Fibroblast of villous mesenchyme (primary cell): ENCODE results near the gene ATP2A2. TPM values are rescaled to one million over a fixed set of nuclear protein-coding genes. Genes with fewer than 3 reads are reported as not detected.

Experiments used
- DNase-seq: peaks from one replicate; pipeline ENCODE4 v3.0.0-alpha.2; 2010; ENCODE audit warnings: low read depth
- H3K4me3 ChIP-seq: 2 replicates; pipeline ENCODE4 v1.5.1; 2011; ENCODE audit warnings: low read depth, mild to moderate bottlenecking, low read length
- CTCF ChIP-seq: IDR thresholded peaks from 2 replicates; pipeline ENCODE4 v1.5.1; 2012; ENCODE audit warnings: low read depth, mild to moderate bottlenecking, low read length; ENCODE audit not compliant: insufficient read depth
- total RNA-seq: library from RNA; depleted of rRNA; stranded (reverse); fragments of >200 nt; gene quantifications from 2 replicates; pipeline ENCODE4 v1.2.3, GENCODE V29; 2012

The ATP2A2 gene
- 221 and 247 TPM in 2 replicates for total RNA-seq

- TF ChIP-seq CTCF: no peak
- DNase-seq: peak; percentile 87
- H3K4me3 ChIP-seq: peak within 1 kb of the TSS; percentile 88
These were observed at the start of gene ATP2A2 for GRCh38 chr12:110280779-110281548. ATP2A2 (plus strand) TSS chr12:110281247; CDS start chr12:110281790, 543 bp downstream.

GRCh38 chr12:110233212-110233903 is 47.7 kb upstream of the ATP2A2 start:
- DNase-seq: no peak
- H3K4me3 ChIP-seq: no peak overlapping the region
- TF ChIP-seq CTCF: no peak

GRCh38 chr12:110234331-110234751 is 46.7 kb upstream of the ATP2A2 start:
- no peak for TF ChIP-seq CTCF
- no peak overlapping the region for H3K4me3 ChIP-seq
- DNase-seq: no peak

GRCh38 chr12:110234755-110235154 is 46.3 kb upstream of the ATP2A2 start:
- no peak for TF ChIP-seq CTCF
- DNase-seq: peak; percentile 64
- H3K4me3 ChIP-seq: no peak overlapping the region

- no peak overlapping the region for H3K4me3 ChIP-seq
- DNase-seq: no peak
- no peak for TF ChIP-seq CTCF
These were observed 45.7 kb upstream of the ATP2A2 start for GRCh38 chr12:110235383-110235782.

- no peak for DNase-seq
- TF ChIP-seq CTCF: no peak
- no peak overlapping the region for H3K4me3 ChIP-seq
These were observed 37.8 kb upstream of the ATP2A2 start for GRCh38 chr12:110243227-110243626.

- no peak for TF ChIP-seq CTCF
- DNase-seq: no peak
- no peak overlapping the region for H3K4me3 ChIP-seq
These were observed 36.7 kb upstream of the ATP2A2 start for GRCh38 chr12:110244372-110244771.
